GM19328 (cell line): ENCODE measurements around the gene ABCA6.

ENCODE experiments used
- ATAC-seq: cut with Tn5 transposase; IDR thresholded peaks from one replicate; pipeline ENCODE4 v1.9.1; 2021; ENCODE audit warnings: mild to moderate bottlenecking, moderate library complexity; ENCODE audit not compliant: unreplicated experiment

The ABCA6 gene

DNA sequence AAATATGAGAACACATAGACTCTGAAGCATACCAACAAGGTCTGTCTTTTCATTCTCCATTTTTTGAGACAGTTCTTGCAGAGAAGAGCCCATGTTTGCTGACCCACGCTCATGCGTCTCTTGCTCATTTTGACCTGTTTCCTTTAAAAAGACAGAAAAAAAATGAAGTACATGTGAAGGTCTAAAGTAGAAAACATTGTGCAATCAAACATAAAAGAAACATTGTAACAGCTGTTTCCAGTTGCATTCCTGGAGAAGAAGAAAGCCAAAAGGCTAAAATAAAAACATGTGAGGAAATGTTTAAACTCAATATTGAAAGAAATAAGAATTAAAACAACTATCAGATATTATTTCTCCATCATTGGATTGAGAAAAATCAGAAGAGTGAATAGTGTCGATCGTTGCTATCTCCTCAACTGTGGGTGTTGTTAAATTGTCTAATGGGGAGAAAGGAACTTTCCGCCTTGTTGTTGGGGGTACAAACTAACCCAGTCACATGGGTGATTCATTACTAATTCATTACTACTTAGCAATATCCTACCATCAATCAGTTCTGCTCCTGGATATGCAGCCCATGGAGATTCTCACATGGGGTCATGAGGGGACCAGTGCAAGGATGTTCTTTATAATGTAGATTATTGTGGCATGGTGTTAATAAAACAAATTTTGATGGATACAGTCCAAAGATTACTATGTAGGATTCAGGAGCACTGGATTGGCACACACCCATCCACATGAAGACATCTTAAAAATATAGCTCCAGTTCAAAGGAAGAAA, 90.5 kb downstream of the ABCA6 start:
- ATAC-seq: no peak

DNA sequence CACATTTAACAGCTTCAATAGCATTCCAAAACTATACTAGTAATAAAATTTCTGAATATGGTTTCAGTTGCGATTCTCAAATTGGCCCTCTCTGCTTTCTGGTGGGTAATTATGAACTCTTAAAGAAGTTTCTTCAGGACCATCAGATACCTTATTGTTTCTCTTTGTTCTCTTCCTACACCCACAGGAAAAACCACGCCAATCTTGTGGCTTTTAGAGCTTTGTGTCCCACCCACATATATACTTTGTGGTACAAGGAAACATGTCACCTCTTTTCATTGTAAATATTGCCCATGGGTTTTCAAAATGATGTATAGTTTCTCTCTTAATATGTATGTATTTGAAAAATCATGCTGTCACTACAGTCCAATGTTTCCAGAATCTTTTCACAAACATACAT, 93.1 kb downstream of the ABCA6 start:
- no peak for ATAC-seq

DNA sequence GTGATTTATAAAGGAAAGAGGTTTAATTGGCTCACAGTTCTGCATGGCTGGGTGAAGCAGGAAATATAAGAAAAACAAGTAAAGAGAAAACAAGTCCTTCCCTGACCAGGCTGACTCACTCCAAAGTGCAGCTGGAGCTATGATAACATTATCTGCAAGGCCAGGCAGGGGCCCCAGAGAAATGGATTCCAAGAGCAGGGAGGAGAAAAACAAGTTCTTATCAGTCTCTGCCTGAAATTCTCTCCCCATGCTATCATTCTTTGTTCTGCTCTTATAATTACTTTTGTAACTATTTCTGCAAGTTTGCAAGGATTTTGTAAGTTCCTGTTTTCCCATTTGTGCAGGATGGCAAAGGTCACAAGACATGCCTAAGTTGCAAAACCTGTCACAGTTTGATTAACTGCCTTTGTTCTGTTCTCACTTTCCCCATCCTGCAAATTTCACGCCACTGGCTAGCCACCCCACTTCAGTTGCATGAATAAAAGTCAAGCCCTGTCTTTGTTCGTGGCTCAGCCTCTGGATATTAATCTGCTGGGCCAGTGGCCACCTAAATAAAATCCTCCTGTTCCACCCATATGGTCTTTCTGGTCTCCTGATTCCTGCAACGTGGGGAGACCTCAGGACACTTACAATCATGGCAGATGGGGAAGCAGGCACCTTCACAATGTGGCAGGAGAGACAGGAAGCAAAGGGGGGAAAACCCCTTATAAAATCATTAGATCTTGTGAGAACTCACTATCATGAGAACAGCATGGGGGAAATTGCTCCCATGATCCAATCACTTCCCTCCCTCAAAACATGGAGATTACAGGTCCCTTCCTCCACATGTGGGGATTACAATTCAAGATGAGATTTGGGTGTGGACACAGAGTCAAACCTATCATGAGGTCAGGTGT, 94.1 kb downstream of the ABCA6 start:
- ATAC-seq: no peak

DNA sequence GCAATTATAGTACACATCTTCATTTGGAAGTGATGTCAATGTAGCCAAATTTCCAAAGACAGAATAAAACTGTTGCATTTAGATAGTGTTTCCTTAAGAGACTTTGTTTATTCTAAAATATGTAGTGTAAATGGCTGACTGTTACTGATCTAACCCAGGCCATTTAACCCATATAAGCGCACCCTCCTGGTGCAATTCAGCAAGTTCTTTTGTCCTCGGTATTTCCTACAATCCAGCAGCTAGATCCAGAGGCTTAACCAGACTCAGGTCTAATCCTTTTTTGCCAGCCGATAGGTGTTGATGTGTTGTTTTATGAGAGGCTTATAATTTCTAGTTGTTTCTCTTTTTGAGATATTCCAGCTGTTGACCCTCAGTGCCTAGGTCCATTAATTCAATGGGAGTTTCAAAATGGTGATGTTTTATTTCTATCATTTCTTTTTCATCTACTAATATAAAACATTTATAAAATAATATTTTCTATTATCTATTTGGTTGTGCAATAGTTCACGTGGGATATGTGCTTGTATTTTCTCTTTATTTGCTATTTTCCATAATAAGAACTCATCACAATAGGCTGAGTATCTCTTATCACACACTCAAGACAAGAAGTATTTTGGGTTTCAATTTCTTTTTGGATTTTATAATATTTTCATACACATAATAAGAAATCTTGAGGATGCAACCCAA, 95.4 kb downstream of the ABCA6 start:
- no peak for ATAC-seq

DNA sequence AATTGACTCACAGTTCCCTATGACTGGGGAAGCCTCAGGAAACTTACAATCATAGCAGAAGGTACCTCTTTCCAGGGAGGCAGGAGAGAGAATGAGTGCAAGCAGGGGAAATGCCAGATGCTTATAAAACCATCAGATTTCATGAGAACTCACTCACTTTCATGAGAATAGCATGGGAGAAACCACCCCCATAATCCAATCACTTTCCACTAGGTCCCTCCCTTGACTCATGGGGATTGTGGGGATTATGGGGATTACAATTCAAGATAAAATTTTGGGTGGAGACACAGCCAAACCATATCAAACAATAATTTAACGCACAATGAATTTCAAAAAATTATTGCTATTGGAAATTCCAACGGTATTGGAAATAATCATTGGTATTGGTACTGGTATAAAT, 96.0 kb downstream of the ABCA6 start:
- ATAC-seq: no peak

DNA sequence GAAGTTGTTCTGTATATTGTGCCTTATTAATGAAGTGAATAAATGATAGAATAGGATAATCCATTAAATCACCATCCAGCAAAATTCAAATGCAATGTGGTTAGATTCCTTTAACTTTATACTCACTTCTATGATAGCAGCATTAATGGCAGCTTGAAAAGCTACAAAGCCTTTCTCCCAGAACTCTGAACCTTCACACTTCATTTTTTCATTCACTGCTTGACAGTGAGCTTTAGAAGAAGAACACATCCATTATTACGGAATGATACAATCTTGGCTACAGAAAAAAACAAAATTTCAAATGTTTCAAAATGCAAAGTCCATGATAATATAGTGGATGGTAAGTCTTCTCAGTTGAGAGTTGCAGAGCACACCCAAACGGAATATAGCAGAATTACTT, 97.3 kb downstream of the ABCA6 start:
- no peak for ATAC-seq

DNA sequence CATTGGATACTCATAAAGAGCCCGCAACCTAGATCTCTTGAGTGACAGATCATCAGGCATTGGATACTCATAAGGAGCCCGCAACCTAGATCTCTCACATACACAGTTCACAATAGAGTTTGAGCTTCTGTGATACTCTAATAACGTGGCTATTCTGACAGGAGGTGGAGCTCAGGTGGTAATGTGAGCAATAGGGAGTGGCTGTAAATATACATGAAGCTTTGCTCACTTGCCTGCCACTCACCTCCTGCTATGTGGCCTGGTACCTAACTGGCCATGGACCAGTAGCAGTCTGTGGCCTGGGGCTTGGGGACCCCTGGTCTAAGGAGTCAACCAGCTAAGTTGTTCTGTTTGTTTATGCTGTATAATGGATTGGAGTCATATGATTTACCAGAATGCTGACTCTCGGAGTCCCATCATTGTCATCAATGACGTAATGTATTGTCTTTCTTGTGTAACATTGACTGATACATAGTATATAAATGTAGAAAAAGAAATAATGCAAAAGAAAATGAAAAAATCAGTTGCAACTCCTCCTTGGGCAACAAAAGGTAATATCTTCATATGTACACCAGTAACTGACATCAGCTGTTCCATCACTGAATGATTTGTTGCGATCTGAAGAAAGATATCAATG, 98.5 kb downstream of the ABCA6 start:
- ATAC-seq: no peak

DNA sequence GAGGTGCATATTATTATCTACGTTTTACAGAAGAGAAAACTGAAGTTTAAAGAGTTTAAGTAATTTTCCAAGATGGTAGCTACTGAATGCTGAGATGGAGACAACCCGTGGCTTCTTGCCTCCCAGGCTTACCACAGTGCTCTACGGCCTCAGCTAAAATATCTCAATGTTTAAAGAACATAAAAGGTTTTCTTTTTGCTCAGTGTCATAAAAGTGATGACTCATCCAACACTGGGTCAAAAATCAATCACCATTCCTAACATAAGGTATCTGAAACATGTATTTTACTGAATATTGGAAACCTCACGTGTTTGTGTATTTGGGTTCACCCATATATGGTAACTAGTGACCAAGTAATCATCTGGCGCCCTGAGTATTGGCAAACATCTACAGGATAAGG, 99.4 kb downstream of the ABCA6 start:
- ATAC-seq: no peak

DNA sequence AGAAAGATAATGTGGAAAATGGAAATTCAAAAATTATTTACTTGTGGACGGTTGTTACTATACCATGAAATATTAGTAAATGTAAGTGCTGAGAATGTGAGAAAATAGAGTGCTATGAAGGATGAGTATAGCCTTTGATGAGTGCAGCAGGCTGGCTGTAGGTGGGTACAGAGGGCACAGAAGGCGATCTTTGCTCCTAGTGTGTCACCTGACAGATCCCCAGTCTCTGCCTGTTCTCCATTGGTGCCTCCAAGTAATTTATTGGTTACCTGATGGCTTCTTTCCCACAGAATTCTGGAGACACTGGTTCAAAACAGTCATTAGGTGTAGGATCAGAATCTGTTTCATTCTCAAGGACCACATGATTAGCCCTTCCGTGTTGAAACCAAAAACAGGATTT, 109.9 kb downstream of the ABCA6 start:
- no peak for ATAC-seq

DNA sequence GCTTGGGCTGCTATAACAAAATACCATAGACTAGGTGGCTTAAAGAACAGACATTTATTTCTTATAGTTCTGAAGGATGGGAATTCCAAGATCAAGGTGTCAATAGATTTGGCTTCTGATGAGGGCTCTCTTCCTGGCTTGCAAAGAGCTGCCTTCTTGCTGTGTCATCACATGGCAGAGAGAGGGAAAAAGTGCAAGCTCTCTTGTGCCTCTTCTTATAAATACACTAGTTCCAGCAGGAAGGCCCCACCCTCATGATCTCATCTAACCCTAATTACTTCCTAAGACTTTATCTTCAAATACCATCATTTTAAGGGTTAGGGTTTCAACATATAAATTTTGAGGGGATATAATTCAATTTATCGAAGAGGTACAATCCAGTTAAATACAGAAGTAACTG, 111.5 kb downstream of the ABCA6 start:
- no peak for ATAC-seq
